ENCODE data around the gene TFF3.

DNA sequence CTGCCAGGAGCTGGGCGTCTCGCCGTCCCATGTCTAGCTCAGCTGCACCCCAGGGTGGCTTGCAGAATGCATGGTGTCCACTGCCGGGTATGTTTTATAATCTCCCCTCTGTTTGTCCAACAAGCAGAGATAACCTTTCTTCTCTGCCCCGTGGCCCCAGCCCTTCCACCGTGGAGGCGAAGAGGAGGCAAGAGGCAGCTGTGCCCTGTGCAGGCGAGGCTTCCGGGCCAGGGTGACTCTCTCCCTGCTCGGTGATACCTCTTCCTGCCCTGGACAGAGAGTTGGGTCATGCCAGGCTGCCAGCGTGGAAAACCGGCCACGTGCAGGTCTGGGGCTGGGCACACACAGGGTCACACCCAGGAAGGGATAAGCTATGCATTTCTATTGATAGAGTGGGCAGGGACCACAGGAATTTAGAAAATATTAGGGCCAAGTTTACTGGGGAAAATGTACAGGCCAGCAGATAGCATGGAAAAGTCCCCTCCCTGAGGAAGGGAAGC lies 35.8 kb upstream of the TFF3 start, which contains the start of gene TFF2:
- TF ChIP-seq EZH2phosphoT487 (IDR thresholded peaks at IDR 0.05) (no peak), CTCF (IDR thresholded peaks at IDR 0.05) (no peak), EZH2 (IDR thresholded peaks at IDR 0.05) (no peak)
